NCI-H1436 (cell line): ENCODE results near the gene SCAPER.

Experiments
- DNase-seq: peaks from one replicate; lab custom pipeline; 2025; lab: John Stamatoyannopoulos, UW

SCAPER gene

DNA sequence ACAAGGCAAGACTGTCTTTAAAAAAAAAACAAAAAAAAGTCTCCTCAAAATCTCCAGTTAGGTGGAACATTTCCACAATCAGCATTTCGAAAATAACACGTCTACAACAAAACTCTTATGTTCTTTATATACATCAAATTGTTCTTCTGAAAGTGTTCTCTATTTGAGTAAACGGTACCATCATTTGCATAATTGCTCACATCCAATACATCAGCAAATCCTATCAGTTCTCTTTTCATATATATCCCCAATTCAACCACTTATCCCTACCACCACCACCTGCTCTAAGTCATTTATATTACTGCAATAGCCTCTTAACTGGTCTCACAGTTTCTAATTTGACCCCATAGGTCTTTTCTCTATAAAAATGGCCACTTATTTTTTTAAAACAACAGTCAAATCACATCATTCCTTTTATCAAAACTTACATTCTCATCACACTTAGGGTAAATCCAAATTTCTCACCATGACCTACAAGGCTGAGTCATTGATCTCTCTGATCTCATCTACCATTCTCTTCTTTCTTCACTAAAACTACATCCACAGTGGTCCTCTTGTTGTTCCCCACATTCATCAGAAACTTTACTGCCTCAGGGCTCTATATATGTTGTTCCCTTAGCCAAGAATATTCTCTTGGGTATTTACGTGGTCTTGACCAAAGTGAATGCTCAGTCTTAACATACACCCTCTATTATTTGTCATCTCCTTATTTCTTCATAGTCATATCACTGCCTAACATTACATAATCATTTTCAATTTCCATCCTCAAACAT, 237.0 kb downstream of the SCAPER start:
- no peak for DNase-seq

DNA sequence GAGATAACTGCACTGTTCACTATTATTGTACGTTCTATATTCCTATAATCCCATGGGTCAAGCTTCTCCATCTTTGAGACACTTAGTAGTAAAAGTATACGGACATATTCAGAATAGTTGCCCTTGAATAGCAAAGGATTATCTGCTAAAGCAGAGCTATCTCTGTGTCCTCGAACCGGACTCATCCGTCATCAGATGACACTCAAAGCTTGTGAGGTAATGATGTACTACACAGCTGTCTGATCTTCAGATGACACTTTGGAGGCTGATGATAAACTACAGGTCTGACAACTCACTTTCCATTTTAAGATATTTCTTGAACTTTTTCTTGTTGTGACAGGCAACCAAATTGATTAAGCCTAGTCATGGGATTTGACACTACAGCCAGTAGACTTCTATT, 240.2 kb downstream of the SCAPER start:
- DNase-seq, result no peak

DNA sequence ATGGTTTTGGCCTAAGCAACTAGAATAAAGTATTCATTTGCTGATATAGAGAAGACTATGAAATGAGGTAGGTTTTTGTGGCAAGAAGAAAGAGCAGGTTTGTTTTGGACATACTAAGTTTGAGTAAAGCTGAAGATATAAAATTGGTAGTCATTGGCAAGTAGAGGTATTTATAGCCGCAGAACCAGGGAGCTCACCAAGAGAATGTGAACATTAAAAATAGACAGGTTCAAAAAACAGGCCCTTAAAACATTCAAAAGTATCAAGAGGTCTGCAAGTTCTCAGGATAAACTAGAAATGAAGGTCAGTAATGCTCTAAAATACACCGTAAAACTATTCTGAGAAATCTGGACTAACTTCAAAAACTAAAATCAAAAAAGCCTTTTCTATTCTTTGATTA, 240.7 kb downstream of the SCAPER start:
- DNase-seq, result no peak

DNA sequence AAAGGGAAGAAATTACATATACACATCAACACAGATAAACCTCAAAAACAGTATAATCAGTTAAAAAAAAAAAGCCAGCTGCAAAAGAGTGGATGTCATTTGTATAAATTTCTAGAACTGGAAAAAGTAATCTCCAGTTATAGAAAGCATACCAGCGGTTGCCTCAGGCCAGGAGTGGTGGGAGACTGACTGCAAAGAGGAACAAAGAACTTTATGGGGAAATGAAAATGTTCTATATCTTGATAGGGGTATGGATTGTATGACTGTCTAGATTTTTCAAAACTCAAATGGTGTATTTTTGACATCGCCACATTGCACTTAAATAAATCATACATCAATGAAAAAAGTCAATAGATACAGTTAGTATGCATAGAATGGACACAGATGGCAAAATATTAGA, 241.6 kb downstream of the SCAPER start:
- DNase-seq, result no peak

DNA sequence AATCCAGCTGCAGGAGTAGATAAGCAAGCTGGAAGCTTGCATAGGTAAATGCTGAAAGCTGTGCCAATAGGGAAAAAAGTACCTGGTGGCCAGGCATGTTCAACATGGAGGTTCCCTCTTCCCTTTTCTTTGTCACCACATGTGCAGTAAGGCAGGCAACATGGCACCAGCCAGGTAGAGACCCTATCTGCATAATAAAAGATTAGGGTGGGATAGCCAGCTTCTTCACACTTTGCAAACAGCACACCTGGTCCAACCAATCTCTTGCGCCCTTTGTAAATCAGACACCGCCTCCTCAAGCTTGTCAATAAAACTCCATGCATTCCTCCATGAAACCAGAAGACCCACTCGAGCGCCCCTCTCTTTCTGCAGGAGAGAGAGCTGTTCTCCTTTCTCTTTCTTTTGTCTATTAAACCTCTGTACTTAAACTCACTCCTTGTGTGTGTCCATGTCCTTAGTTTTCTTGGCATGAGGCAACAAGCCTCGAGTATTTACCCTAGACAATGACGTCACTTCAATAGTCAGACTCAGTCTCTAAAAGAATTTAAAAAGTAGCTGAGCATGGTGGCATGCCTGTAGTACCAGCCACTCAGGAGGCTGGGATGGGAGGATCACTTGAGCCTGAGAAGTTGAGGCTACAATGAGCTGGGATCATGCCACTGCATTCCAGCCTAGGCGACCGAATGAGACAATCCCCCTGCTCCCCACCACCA, 256.3 kb downstream of the SCAPER start:
- DNase-seq, result no peak

DNA sequence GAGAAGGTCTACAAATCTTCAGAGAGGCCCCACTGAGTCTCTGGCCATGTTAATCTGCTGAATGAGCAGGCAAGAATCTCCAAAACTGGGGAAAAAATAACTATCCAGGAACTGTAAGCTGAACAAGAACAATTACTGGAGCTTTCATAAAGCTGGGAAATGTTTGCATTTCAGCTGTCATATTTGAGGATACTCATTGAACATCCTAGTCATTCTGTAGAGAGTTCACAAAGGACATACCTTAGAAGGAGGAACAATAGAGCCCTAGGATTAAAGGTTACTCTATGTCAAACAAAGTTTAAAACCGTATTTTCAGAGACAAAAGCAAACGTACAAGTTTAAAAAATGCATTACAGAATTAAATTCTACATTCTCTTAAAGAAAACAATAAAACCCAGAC, 257.5 kb downstream of the SCAPER start:
- DNase-seq, result no peak

DNA sequence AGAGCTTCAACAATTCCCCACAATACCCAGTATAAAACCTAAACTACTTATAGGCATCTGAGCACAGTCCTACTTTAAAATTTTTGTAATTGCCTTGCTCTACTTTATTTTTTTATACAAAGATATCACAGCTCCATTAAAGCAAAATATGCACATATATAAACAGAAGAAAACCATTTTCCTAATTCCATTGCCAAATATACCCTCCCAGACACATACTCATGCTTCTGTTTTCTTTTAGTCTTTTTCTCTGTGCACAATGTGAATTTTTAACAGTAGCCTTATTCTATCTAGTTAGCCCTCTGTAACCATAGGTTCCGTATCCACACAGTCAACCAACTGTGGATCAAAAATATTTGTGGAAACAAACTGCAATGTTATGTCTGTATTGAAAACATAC, 260.5 kb downstream of the SCAPER start:
- no peak for DNase-seq

DNA sequence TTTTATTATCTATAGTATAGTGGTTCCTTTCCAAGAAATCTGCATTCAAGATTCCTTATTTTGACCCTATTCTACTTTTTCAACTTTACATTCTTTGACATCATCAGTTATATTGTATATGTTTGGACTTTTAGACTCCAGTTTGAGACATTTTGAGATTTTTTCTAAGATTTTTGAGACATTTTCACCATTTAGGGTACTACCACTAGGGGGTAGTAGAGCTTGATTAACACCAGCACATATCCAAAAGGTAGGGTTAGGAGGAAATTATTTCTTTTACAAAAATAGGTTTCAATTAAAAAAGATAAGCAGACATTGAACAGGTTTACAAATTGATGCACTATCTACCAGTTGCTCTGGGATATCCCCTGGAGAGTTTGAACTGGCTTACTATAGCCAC, 262.5 kb downstream of the SCAPER start:
- DNase-seq, result no peak

DNA sequence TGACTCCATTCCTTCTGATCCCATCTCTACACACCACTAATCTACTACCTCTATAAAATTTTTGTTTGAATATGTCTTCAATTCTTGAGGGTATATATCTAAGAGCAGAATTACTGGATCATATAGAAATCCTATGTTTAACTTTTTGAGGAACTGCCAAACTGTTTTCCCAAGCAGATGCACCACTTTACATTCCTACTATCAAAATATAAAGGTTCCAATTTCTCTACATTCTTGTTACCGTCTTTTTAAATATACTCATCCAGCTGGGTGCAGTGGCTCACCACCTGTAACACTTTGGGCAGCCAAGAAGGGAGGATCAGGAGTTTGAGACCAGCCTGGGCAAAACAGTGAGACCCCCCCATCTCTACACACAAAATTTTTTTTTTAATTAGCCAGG, 268.0 kb downstream of the SCAPER start:
- no peak for DNase-seq

DNA sequence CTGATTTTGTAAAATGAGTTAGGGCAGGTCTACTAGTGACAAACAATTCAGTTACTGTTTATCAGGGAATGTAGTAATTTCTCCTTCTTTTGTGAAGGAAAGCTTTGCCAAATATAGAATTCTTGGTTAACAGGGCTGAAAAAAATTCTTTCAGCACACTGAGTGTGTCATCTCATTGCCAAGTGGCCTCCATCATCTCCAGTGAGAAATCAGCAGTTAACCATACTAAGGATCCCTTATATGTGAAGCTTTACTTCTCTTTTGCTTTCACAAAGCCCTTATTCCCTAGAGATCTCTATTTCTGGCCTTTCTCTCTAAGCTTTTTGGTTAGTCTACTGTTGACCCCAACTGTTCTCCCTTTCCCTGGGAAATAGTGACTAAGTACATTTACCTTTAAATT, 269.1 kb downstream of the SCAPER start:
- no peak for DNase-seq

DNA sequence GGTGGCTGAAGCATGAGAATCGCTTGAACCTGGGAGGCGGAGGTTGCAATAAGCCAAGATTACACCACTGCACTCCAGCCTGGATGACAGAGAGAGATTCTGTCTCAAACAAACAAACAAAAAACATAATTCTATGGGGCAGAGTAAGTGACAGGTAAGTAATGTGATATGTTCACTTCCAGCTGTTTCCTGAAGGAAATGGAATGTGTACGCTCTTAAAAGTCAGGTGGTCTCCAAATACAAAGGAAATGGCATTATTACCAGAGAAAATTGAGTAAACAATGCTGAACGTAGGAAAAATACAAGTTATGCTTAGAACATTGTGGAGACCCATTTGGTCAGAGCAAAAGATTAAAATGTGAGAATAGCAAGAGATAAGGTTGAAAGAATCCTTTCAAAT, 278.5 kb downstream of the SCAPER start:
- no peak for DNase-seq

DNA sequence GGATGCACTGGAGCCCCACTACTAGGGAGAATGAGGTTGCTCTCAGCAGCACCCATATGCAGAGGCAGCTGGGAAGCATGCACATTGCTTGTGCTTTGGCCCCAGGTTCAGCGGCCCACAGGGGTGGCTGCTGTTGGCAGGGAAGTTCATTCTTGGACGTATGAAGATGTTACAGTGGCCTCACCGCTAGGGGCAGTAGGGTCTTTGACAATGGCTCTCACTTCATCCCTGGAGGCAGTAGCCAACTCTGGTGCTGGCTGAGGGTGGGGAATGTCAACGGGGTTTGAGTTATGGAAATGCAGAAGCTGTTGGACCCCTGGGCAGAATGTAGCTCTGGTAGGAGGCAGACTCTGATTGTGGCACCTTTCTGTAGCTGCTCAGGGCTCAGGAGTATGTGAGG, 279.9 kb downstream of the SCAPER start:
- no peak for DNase-seq

DNA sequence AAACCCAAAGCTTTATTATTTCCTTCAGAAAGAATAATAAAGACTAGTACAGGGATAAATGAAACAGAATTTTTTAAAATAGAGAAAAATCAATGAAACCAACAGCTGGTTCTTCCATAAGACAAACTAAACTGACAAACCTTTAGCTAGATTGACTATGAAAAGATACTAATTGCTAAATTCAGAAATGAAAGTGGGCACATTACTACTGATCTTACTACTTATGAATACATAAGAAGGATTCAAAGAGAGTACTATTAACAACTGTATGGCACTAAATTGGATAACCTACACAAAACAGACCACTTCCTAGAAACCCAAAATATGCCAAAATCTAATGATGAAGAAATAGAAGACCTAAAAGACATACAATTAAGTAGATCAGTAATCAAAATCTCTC, 290.4 kb downstream of the SCAPER start:
- DNase-seq, result no peak

DNA sequence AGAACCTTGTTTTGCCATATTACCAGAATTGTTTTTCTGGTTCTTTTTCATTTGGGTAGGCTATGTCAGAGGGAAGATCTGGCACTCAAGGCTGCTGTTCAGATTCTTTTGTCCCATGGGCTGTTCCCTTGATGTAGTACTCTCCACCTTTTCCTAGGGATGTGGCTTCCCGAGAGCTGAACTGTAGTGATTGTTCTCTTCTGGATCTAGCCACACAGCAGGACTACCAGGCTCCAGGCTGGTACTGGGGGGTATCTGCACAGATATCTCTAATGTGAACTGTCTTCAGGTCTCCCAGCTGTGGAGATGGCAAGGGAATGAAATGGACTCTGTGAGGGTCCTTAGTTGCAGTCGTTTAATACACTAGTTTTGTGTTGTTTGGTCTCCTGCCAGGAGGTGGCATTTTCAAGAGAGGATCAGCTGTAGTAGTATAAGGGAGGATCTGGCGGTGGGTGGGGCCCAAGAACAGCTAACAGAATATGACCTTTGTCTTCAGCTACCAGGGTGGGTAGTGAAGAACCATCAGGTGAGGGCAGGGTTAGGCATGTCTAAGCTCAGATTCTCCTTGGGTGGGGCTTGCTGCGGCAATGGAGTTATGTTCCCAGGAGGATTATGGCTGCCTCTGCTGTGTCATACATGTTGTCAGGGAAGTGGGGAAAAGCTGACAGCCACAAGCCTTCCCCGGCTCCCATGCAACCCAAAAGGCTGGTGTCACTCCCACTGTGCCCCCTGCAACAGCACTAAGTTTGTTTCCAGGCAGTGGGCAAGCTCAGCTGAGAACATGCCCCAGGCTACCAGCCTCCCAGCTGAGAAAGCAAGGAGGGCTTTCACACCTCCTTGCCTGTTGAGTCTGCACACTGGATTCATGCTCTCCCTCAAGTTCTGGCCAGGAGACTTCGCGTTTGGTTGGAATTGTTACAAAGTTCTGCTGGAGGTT, 316.1 kb downstream of the SCAPER start:
- no peak for DNase-seq

DNA sequence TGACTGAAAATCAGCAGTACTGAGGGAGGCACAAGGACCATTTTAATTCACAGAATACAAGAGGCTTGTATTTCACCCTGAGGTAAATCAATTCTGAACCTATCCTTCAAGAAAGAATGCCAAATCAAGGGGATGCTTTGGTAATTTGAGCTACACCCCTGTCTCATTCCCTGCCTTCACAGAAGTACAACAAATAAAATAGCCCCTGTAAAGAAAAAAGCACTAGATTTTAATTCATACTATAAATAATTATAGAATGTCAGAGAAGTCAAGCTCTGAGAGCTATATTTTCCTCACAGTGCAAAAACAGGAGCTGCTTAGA, 319.6 kb downstream of the SCAPER start:
- no peak for DNase-seq

DNA sequence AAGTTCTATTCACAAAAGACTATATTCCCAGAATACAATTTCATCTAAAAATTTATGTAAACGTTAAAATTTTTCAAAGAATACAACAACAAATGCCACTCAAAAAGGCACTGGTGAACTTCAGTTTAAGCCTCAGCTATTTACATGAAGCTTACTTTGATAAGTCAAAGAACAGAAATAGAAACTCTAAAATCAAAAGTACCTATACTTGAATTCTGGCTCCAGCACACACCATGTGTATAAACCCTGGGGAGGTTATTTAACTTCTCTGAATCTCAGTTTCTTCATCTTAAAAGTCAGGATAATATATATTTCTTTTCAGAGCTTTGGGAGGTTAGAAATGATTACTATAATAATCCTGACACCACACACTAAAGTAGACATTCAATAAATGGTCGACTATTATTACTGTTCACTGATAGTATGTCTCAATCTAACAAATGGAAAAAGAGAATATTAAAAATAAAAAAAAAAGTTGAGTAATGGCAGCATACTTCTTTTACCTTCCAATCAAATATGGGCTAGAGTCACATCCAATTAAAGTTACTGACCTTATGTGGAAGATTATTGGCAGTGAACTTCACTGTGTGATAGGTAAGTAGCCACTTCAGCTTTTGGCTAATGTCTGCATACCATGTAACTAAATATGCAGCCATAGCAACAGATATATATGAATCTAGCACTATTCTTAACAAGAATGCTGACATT, 320.1 kb downstream of the SCAPER start:
- DNase-seq, result no peak

DNA sequence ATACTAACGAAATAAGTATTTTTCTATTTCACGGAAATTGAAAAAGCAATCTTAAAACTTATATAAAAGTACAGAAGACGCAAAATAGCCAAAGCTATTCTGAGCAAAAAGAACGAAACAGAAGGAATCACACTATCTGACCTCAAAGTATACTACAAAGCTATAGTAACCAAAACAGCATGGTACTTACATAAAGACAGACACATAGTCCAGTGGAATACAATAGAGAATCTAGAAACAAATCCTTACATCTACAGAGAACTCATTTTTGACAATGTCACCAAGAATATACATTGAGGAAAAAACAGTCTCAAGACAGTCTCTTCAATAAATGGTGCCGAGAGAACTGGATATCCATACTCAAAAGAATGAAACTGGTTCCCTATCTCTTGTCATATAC, 322.6 kb downstream of the SCAPER start:
- no peak for DNase-seq

DNA sequence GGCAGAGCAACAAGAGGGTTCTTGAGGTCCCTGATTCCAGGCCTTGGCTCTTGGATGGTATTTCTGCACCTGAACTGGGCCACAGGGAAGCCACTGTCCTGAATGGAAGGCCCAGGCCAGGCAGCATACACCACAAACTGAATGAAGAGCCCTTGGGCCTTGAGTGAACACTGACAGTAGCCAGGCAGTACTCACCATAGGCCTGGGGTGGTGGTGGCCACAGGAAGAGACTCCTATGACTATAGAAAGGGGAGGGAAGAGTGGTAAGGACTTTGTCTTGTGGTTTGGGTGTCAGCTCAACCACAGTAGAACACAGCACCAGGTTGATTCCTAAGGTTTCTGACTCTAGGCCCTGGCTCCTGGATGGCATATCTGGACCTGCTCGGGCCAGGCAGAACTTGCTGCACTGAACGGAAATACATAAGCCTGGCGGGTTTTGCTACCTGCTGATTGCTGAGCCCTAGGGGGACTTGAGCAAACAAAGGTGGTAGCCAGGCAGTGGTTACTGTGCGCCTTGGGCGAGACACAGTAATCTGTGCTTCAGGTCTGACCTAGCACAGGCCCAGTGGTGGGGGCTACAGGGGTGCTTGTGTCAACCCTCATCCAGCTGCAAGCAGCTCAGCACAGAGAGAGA, 327.1 kb downstream of the SCAPER start:
- no peak for DNase-seq

DNA sequence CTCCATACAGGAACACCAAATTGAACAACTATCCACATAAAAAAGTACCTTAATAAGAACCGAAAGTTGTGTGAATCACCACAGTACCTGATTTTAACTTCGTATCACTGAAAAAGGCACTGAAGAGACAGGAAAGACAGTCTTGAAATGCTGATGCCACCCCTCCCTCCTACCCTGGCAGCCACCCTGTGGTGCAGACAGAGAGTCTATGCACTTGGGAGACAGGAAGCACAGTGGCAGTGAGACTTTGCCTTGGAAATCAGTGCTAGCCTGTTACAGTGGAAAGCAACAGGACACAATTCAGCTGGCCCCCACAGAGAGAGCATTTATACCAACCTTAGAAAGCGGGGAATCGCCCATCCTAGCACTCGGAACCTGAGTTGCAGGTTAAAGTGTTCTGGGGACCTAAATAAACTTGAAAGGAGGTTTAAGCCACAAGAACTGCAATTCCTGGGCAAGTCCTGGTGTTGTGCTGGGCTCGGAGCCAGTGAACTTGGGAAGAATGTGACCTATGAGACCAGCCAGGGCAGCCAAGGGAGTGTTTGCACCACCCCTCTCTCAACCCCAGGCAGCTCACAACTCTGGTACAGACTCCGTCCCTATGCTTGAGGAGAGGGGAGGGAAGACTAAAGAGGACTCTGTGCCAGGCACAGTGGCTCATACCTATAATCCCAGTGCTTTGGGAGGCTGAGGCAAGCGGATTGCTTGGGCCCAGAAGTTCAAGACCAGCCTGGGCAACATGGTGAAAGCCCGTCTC, 328.4 kb downstream of the SCAPER start:
- DNase-seq, result no peak

DNA sequence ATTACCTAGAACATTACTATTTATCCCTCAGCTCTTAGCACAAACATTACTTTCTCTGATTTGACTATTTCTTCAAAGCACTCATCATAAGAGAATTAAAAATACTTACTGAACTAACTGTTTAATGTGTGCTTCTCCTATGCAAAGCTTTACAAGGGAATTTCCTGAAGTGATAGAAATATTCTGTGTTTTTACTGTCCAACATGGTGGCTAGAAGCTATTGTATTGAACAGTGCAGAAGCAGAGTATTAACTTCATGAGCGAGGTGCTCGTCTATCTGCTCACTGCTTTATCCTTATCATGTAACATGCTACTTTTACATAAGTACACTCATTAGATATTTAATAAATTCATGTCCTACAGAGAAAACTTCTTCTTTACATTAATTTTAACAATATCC, 329.5 kb downstream of the SCAPER start:
- no peak for DNase-seq

DNA sequence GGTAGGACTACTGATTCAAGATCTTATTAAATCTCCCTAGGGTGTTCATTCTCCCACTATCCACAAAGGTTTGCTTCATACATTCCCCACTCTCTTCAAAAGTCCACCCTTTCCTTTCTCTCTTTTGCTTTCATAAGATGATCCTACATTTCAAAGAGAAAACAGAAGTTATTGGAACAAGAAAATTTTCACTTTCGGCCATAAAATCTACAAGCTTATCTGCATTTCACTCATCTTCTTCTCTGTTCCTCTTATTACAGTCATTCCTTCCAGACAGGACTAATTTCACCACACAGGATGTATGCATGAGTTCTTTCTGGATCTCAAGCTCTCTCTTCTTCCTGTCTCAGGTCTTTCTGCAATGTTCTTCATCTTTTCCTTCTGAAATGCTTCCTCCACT, 329.9 kb downstream of the SCAPER start:
- no peak for DNase-seq
